CD4-positive, alpha-beta T cell (primary cell): ENCODE results near the gene ANAPC7. TPM values are rescaled to one million over a fixed set of nuclear protein-coding genes. Genes with fewer than 3 reads are reported as not detected.
"Not testable (repeated sequence)": the region's sequence is repeated elsewhere in the genome, so short reads cannot be mapped to it uniquely, and the experiment has no call there.

Experiments used
- ATAC-seq: fragments of 200-7000 bp; cut with Tn5 transposase; one replicate; pipeline ENCODE4 v1.10.0; 2022; ENCODE audit warnings: mild to moderate bottlenecking; ENCODE audit not compliant: poor library complexity
- CTCF ChIA-PET: fragments of 350-600 bp; sonication (Branson Sonifier 250); formaldehyde crosslinking; loops from one replicate; lab custom pipeline; 2021; ENCODE audit warnings: antibody characterized with exemption, inconsistent platforms; lab: Charles Lee
- POLR2A ChIA-PET: fragments of 350-600 bp; sonication (Branson Sonifier 250); formaldehyde crosslinking; loops from one replicate; lab custom pipeline; 2021; ENCODE audit warnings: antibody characterized with exemption, inconsistent platforms; lab: Charles Lee
- DNase-seq, 14 experiments: peaks; one replicate each; pipeline ENCODE4 v3.0.0-alpha.2; 2013 to 2020; ENCODE audit warnings: mixed read lengths in 2 of 14
- H3K27ac ChIP-seq, 2 donors: one replicate each; pipeline versions ENCODE4 v1.5.1 to v1.7.0; 2013; ENCODE audit warnings: low read length in 2 of 2, low read depth in 1 of 2, mild to moderate bottlenecking in 1 of 2
- H3K27me3 ChIP-seq, 2 experiments: 1 replicate in 1 of 2; 2 replicates in 1 of 2; pipeline versions ENCODE4 v1.6.1 to v1.7.0; 2013; ENCODE audit warnings: low read length in 2 of 2, control low read depth in 1 of 2, mild to moderate bottlenecking in 1 of 2, moderate library complexity in 1 of 2; ENCODE audit not compliant: insufficient read depth in 2 of 2, control insufficient read depth in 1 of 2
- H3K36me3 ChIP-seq: one replicate; pipeline ENCODE4 v1.6.1; 2013; ENCODE audit warnings: low read length, control low read depth; ENCODE audit not compliant: insufficient read depth
- H3K4me1 ChIP-seq: one replicate; pipeline ENCODE4 v1.6.1; 2013; ENCODE audit warnings: low read length, control low read depth; ENCODE audit not compliant: insufficient read depth
- H3K4me3 ChIP-seq: one replicate; pipeline ENCODE4 v1.5.1; 2013; ENCODE audit warnings: mild to moderate bottlenecking, low read length, moderate library complexity
- H3K9me3 ChIP-seq, 2 experiments: 1 replicate in 1 of 2; 2 replicates in 1 of 2; pipeline versions ENCODE4 v1.6.1 to v1.7.0; 2013; ENCODE audit warnings: low read length in 2 of 2, mild to moderate bottlenecking in 2 of 2, control low read depth in 1 of 2, moderate library complexity in 1 of 2; ENCODE audit not compliant: control insufficient read depth in 1 of 2, insufficient read depth in 1 of 2
- H3K27ac Mint-ChIP-seq: one replicate; pipeline ENCODE4 v1.8.0; 2020; ENCODE audit warnings: mixed read lengths
- H3K27me3 Mint-ChIP-seq: one replicate; pipeline ENCODE4 v1.8.0; 2021; ENCODE audit warnings: mixed read lengths
- H3K36me3 Mint-ChIP-seq: one replicate; pipeline ENCODE4 v1.8.0; 2021; ENCODE audit warnings: low read depth, mixed read lengths
- H3K4me1 Mint-ChIP-seq: one replicate; pipeline ENCODE4 v1.8.0; 2021; ENCODE audit warnings: low read depth, mixed read lengths
- H3K4me3 Mint-ChIP-seq: one replicate; pipeline ENCODE4 v1.8.0; 2020; ENCODE audit warnings: mild to moderate bottlenecking, mixed read lengths
- H3K9me3 Mint-ChIP-seq: one replicate; pipeline ENCODE4 v1.8.0; 2020; ENCODE audit warnings: mixed read lengths
- intact Hi-C, 2 experiments: fragments of 100-400 bp; cut with DNase I in 1 of 2; cut with micrococcal nuclease in 1 of 2; formaldehyde crosslinking; loops; one replicate each; pipeline versions ENCODE4 v1.15.1 to v1.9.0; 2023 to 2025; cut with DNase I, micrococcal nuclease
- total RNA-seq, 174 experiments: library from RNA in 2 of 174; stranded (reverse) in 2 of 174; gene quantifications; one replicate each; pipeline ENCODE4 v1.2.3 and lab custom pipeline; 2021 to 2026
- TF ChIP-seq, protein P1 (sequence below): fragments of 200-600 bp; IDR thresholded peaks from one replicate; pipeline ENCODE4 v1.8.0; 2022; ENCODE audit warnings: antibody characterized with exemption, mild to moderate bottlenecking

The ANAPC7 gene
- total RNA-seq, 2 experiments from 2014 or later, result 16.4 to 18.2 TPM

- no peaks in the 10 kb centered on the region for H3K27me3 Mint-ChIP-seq
- DNase-seq (no peak), ATAC-seq (no peak)
- Histone ChIP-seq H3K36me3 (peaks cover 80% of the 10 kb centered on the region), H3K4me3 (no peak overlapping the region), H3K4me1 (peaks cover under 1% of the 10 kb centered on the region), H3K9me3 (no peaks in the 10 kb centered on the region), H3K27ac (no peak overlapping the region), H3K27me3 (no peaks in the 10 kb centered on the region)
- no peak overlapping the region for H3K4me3 Mint-ChIP-seq
- H3K9me3 Mint-ChIP-seq, result no peaks in the 10 kb centered on the region
- intact Hi-C loops, result no loop called here
- TF ChIP-seq, protein P1, sequence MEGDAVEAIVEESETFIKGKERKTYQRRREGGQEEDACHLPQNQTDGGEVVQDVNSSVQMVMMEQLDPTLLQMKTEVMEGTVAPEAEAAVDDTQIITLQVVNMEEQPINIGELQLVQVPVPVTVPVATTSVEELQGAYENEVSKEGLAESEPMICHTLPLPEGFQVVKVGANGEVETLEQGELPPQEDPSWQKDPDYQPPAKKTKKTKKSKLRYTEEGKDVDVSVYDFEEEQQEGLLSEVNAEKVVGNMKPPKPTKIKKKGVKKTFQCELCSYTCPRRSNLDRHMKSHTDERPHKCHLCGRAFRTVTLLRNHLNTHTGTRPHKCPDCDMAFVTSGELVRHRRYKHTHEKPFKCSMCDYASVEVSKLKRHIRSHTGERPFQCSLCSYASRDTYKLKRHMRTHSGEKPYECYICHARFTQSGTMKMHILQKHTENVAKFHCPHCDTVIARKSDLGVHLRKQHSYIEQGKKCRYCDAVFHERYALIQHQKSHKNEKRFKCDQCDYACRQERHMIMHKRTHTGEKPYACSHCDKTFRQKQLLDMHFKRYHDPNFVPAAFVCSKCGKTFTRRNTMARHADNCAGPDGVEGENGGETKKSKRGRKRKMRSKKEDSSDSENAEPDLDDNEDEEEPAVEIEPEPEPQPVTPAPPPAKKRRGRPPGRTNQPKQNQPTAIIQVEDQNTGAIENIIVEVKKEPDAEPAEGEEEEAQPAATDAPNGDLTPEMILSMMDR, result no peak
- ChIA-PET POLR2A (no interaction called here), CTCF (interaction anchor here (1.4 kb wide), 1 partner anchor 52 kb away, joined by 7 read pairs; no protein-coding TSS in a partner anchor)
- H3K36me3 Mint-ChIP-seq, result peaks cover 77% of the 10 kb centered on the region
- H3K27ac Mint-ChIP-seq, result no peak overlapping the region
- H3K4me1 Mint-ChIP-seq, result no peaks in the 10 kb centered on the region
Measured at GRCh38 chr12:110379631-110380030, 23.9 kb downstream of the ANAPC7 start.

DNA sequence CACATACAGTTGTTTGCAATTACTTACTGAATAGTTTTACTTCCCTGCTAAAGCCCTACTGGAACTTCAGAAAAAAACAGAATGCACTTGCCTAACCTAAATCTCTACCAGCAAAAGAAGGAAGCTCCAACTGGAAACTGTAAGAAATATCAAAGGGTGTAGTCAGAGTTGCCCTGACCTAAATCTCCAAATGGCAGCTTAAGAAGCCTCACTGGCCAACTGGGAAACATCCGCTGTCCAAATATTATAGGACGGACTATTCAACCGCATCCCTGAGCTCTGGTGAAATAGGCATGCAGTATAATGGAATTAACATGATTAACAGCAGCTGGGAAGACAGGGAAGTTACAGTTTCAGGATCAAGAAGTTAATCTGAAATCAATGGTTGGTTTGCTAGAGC lies 24.3 kb downstream of the ANAPC7 start:
- Histone ChIP-seq H3K9me3 (no peaks in the 10 kb centered on the region), H3K27ac (no peak overlapping the region), H3K4me3 (no peak overlapping the region), H3K27me3 (no peaks in the 10 kb centered on the region), H3K4me1 (no peaks in the 10 kb centered on the region), H3K36me3 (peaks cover 80% of the 10 kb centered on the region)
- intact Hi-C loops, result no loop called here
- Mint-ChIP-seq H3K9me3 (no peaks in the 10 kb centered on the region), H3K27me3 (no peaks in the 10 kb centered on the region), H3K4me1 (no peaks in the 10 kb centered on the region), H3K27ac (no peak overlapping the region), H3K36me3 (peaks cover 77% of the 10 kb centered on the region), H3K4me3 (no peak overlapping the region)
- no peak for ATAC-seq
- DNase-seq, result no peak
- POLR2A ChIA-PET, result no interaction called here
- CTCF ChIA-PET, result interaction anchor here (0.7 kb wide), 1 partner anchor 52 kb away, joined by 3 read pairs; no protein-coding TSS in a partner anchor
- TF ChIP-seq, protein P1, result no peak

DNA sequence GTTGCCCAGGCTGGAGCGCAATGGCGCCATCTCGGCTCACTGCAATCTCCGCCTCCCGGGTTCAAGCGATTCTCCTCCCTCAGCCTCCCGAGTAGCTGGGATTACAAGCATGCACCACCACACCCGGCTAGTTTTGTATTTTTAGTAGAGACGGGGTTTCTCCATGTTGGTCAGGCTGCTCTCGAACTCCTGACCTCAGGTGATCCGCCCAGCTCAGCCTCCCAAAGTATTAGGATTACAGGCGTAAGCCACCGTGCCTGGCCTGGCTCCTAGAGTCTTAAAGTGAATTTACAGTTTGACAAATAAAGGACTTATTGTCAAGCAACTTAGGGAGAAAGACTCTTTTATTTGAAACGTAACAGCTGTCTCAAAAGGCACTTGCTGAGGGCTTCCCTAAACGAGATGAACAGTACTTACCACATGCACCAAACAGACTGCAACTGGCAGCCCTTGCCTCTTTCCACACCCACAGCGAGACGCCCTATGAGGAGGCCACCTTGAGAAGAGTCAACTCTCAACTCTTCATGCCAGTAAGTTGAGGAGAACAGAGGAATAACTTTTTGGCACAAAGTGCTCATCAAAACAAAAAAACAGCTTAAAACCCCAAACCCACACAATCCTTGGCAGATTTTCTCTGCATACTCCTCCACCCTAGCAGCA lies 25.2 kb downstream of the ANAPC7 start:
- not testable (repeated sequence) for H3K4me3 Mint-ChIP-seq, H3K27ac Mint-ChIP-seq

More for the DNA sequence above, 25.2 kb downstream of the ANAPC7 start:
- DNase-seq, ATAC-seq, intact Hi-C loops, H3K27me3 ChIP-seq, H3K27ac ChIP-seq, H3K9me3 ChIP-seq, H3K4me1 Mint-ChIP-seq, H3K27me3 Mint-ChIP-seq, H3K9me3 Mint-ChIP-seq, H3K4me1 ChIP-seq, H3K4me3 ChIP-seq: not testable (repeated sequence)
- CTCF ChIA-PET, result interaction anchor here (0.6 kb wide), 1 partner anchor 9 kb away, joined by 3 read pairs; no protein-coding TSS in a partner anchor
- peaks cover 88% of the 10 kb centered on the region for H3K36me3 ChIP-seq
- POLR2A ChIA-PET, result interaction anchor here (0.6 kb wide), 1 partner anchor 26 kb away, joined by 5 read pairs; no protein-coding TSS in a partner anchor
- H3K36me3 Mint-ChIP-seq, result peaks cover 85% of the 10 kb centered on the region
